TTC549 (cell line): ENCODE data around the gene TMEM9.
"Not testable (repeated sequence)": the region's sequence is repeated elsewhere in the genome, so short reads cannot be mapped to it uniquely, and the experiment has no call there.

Experiments used
- FAIRE-seq: peaks from 2 replicates; lab custom pipeline; 2012; peaks lifted over from hg19 to GRCh38; lab: Jason Lieb, UNC

TMEM9 gene

GRCh38 chr1:201172999-201173610 is 18.8 kb upstream of the TMEM9 start:
- FAIRE-seq: no peak

- peak; percentile 36 for FAIRE-seq
These were observed 18.1 kb upstream of the TMEM9 start for GRCh38 chr1:201172326-201172725.

GRCh38 chr1:201171063-201172036 is 17.1 kb upstream of the TMEM9 start:
- peak; percentile 77 for FAIRE-seq

GRCh38 chr1:201170533-201171062 is 16.3 kb upstream of the TMEM9 start:
- FAIRE-seq: peak; percentile 95

GRCh38 chr1:201169971-201170532 is 15.8 kb upstream of the TMEM9 start:
- no peak for FAIRE-seq

- FAIRE-seq: no peak
These were observed 14.9 kb upstream of the TMEM9 start for GRCh38 chr1:201169203-201169602.

GRCh38 chr1:201167041-201167991 is 13.0 kb upstream of the TMEM9 start:
- no peak for FAIRE-seq

- peak; percentile 95 for FAIRE-seq
These were observed 10.4 kb upstream of the TMEM9 start for GRCh38 chr1:201164645-201165044.

- FAIRE-seq: no peak
These were observed 9.4 kb upstream of the TMEM9 start for GRCh38 chr1:201163707-201164106.

GRCh38 chr1:201163036-201163435 is 8.8 kb upstream of the TMEM9 start:
- not testable (repeated sequence) for FAIRE-seq

GRCh38 chr1:201157949-201158348 is 3.7 kb upstream of the TMEM9 start:
- FAIRE-seq: no peak

GRCh38 chr1:201156819-201157218 is 2.5 kb upstream of the TMEM9 start:
- no peak for FAIRE-seq

GRCh38 chr1:201156346-201156745 is 2.1 kb upstream of the TMEM9 start:
- FAIRE-seq: no peak

- FAIRE-seq: no peak
These were observed 1.1 kb upstream of the TMEM9 start for GRCh38 chr1:201155354-201155753.

GRCh38 chr1:201153474-201154388 is 543 bp downstream of the TMEM9 start:
- no peak for FAIRE-seq

GRCh38 chr1:201149400-201149799 is 4.9 kb downstream of the TMEM9 start:
- FAIRE-seq: no peak

GRCh38 chr1:201147396-201148015 is 6.8 kb downstream of the TMEM9 start:
- no peak for FAIRE-seq

GRCh38 chr1:201146626-201147390 is 7.5 kb downstream of the TMEM9 start:
- FAIRE-seq: no peak

- no peak for FAIRE-seq
These were observed 8.5 kb downstream of the TMEM9 start for GRCh38 chr1:201145816-201146215.
